Measurements from ENCODE around the gene SUCNR1.

DNA sequence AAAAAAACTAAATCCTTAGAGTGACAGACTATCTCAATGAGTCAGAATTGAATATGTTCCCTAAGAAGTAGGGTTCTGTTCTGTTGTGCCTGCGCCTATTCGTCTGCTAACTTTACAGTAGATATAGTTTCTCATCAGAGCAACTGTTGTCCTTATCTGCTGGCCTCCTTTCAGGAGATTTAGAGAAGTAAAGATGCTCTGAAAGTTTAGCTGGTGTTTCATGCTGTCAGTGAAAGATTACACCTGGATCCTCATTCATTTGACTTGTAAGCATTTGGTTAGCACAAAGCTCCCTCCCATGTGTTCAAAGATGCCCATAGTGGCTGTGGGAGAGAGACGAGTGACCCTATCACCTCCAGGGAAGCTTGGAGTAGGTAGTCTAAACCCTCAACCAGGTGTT, 35.0 kb downstream of the SUCNR1 start:
- TF ChIP-seq, protein P1, sequence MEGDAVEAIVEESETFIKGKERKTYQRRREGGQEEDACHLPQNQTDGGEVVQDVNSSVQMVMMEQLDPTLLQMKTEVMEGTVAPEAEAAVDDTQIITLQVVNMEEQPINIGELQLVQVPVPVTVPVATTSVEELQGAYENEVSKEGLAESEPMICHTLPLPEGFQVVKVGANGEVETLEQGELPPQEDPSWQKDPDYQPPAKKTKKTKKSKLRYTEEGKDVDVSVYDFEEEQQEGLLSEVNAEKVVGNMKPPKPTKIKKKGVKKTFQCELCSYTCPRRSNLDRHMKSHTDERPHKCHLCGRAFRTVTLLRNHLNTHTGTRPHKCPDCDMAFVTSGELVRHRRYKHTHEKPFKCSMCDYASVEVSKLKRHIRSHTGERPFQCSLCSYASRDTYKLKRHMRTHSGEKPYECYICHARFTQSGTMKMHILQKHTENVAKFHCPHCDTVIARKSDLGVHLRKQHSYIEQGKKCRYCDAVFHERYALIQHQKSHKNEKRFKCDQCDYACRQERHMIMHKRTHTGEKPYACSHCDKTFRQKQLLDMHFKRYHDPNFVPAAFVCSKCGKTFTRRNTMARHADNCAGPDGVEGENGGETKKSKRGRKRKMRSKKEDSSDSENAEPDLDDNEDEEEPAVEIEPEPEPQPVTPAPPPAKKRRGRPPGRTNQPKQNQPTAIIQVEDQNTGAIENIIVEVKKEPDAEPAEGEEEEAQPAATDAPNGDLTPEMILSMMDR (IDR thresholded peaks at IDR 0.05), result no peak
- TF ChIP-seq POLR2A (IDR thresholded peaks at IDR 0.05) (no peak), EP300 (IDR thresholded peaks at IDR 0.05) (no peak)
